HTERT RPE-1 (cell line): Measurements from ENCODE around the gene MPRIP.

Experiments
- in situ Hi-C: fragments of 300-500 bp; cut with MboI; formaldehyde crosslinking; loops from 4 replicates; pipeline ENCODE4 v1.14.3; 2020; ENCODE audit warnings: low sequenced_read_pairs

The MPRIP gene

GRCh38 chr17:17064322-17064721 is 22.1 kb downstream of the MPRIP start:
- in situ Hi-C loops: no loop called here

DNA sequence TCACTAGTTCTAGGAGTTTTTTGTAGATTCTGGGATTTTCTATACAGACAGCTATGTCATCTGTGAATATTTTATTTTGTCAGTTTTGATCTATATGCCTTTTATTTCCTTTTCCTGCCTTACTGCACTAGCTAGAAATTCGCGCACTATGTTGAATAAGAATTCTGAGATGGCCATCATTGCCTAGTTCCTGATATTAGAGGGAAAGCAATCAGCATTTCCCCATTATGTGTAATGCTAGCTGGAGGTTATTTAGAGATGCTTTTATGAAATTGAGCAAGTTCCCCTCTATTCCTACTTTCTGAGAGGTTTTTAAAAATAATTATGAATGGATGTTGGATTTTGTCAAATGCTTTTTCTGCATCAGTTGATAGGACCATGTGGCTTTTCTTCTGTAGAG is 23.8 kb downstream of the MPRIP start:
- in situ Hi-C loops: no loop called here

DNA sequence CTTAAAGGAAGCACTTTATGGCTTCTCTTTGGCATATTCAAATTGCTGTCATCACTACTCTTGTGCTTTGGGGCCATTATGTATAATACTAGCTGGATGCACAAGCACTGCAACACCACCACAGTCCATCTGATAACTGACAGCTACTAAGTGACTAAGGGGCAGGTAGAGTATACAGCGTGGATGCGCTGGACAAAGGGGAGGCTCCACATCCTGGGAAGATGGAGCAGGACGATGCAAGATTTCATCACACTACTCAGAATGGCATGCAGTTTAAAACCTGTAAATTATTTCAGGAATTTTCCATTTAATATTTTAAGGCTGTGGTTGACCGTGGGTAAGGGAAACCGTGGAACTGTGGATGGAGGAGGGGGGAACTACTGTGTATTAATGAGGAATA is 25.0 kb downstream of the MPRIP start:
- in situ Hi-C loops: no loop called here

DNA sequence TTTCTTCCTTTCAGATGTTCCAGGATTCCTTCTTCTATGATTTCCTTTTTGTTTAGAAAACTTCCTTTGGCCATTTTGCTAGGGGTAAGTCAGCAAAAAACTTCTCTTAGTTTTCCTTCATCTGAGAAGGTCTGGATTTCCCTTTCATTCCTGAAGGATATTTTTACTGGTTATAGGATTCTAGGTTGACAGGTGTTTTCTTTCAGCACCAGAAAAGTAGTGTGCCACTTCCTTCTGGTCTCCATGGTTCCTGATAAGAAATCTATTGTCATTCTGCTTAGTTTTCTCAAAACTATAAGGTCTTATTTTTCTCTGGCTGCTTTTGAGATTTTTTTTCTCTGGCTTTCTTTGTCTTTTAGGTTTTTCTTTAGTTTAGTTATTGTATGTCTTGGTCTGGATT is 27.6 kb downstream of the MPRIP start:
- in situ Hi-C loops: no loop called here

DNA sequence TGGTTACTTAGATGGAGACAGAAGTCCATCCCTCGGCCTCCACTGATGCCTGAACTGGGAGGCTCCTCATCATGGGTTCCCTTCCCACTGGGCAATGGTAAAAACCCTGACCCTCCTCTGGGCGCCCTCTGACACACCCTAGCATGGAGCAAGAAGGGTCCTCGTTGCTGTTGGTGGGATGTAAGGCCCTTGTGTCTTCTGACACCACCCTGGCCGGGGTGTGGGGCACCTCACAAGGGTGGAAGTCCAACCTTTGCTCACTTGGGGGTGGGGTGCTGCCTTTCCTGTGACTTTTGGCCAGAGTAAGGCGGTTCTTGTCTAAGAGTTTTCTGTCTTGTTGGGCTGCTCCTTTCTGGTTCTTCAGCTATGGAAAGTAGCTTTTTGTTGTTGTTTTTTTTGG is 28.7 kb downstream of the MPRIP start:
- in situ Hi-C loops: no loop called here

DNA sequence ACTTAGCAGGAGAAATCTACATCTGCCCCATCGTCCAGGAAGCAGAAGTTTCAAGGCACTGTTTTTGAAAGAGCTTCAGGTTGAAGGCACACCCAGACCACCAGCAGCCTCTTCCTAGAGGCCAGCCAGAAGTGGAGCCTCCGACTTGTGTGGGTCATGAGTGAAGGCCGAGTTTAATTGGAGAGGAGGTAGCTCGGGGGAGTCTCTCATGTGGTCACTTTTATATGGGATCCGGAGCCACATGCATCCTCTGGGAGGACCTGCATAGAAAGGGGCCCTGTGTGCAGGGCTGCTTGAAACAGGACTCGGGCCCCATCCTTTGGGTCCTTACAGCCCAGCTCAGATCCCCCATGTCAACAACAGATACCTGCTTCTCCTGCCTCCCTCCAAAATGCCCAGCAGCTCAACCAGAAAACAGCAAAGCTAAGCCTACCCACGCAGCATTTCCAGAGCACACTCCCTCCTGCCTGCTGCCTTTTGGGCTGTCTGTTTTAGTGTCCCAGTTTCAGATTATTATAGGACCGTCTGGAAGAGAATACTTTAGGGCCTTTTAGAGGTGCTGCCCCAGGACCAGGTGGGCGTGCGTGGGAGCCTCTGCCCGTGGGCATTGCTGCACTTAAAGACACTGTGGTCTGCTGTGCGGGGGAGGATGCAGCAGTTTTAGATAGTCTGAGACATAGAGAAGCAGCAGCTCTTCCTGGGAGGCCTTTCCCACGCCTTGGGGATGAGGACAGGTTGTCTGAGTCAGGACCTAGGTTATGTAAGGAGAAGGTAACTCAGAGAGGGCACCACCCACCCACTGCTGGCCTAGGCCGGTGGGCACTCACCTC is 29.5 kb downstream of the MPRIP start:
- in situ Hi-C loops: no loop called here

GRCh38 chr17:17072546-17072945 is 30.3 kb downstream of the MPRIP start:
- in situ Hi-C loops: no loop called here

DNA sequence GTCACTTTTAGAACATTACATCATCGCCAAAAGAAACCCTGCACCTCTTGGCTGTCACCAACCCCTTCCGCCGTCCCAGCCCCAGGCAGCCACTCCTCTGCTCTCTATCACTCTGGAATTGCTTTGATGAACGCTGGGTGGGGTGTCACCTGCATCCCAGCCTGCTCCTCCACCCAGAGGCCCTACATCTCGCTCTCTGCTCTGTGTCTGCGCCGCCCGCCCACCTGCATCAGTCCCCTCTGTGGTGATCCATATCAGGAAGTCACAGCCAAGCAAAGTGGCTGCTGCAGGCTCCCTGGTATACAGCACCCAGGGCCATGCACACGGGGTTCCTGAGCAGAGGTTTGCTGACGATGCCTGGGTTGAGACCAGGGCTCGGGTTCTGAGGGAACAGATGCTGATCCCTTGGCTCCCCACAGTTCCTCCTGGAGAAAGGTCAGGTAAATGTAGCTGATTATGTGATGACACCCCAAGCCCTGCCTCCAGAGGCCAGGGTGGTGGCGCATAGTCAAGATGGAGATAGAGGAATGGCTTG is 30.8 kb downstream of the MPRIP start:
- in situ Hi-C loops: no loop called here

DNA sequence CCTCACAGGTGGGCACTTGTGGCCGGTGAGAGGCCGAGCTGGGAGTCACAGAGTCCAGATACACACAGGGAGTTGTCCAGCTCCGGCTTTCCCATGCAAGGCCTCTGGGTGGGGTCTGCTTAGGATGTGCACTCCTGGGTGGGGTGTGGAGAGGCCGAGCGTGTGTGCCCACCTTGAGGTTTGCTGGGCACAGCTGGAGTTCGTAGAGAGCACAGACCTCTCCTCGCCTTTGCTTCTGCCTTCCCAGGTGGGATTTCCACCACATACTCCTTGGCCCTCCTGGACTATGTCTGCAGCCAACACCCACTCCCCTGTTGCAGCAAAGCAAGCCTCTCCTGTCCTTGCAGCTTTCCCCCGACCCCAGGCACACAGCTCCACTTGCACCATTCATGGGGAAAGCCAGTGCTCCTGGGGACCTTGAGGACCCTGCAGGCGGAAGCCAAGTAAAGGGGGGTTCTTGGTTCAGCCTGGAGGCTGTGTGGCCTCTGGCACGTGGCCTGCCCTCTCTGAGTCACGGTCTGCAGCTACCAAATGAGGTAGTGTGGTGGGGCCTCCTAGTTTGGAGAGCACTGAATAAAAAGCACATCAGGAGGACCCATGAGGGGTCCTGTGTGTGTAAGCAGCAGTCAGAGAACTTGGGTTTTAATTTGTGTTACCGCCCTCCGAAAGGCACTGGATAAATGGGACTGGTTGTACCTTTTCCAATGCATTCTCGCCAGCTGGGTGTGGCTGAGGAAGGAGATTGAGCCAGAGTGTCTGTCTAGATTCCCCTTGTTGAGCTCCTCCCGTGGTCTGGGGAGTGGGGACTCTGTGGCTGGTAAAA is 31.5 kb downstream of the MPRIP start:
- in situ Hi-C loops: no loop called here

GRCh38 chr17:17075125-17075781 is 33.0 kb downstream of the MPRIP start:
- in situ Hi-C loops: no loop called here

DNA sequence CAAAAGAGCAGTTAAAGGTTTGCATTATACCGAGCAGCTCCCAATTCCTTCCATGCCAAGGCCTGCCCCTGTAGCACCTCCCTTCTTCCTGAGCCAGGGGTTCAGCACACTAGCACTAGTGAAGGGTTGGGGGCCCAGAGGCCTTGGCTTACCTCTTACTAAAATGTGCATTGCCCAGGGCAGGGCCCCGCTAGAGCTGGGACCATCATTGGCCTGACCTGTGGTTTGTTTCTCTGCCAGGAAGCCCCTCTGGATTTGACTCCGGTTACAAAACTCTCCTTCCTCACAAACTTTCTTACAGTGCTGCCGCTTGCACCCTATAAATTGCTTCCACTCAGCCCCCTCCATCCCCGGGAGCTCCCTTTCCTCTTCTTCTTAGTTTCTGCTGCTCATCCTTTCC is 33.8 kb downstream of the MPRIP start:
- in situ Hi-C loops: no loop called here

DNA sequence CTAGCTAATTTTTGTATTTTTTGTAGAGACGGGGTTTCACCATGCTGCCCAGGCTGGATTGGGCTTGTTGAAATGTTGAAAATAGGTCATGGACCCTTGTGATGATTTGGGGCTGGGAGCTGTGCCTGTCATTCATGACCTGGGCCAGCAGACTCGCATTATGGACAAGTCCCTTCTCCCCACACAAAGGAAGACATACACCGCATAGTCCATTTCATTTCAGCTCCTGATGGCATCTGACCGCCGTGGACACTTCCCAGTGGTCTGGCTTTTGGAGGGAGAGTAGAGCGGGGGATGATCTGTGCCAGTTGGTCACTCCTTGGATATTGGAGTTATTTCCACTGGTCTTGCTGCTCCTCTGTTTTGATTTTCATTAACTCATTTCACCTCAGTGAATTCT is 34.8 kb downstream of the MPRIP start:
- in situ Hi-C loops: no loop called here

- in situ Hi-C loops: no loop called here
Observed at GRCh38 chr17:17077861-17078732, 35.8 kb downstream of the MPRIP start.

DNA sequence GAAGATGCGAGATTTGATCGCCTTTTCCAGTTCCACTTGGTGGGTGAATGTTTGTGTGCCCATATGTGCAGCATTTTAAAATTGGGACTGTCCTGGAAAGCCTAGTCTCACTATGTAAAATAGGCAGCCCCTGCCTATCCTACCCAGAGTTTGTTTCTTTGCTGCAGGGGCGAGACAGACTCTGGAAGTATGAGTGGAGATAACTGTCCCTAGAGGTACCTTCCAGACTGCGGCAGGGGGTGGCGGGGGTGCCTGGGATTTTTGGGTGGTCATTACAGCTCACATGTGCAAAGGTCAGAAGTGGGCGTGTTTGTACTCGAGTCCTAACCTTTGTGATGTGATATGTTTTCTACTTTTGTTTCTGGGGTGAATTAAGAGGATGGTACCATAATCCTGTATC is 36.6 kb downstream of the MPRIP start:
- in situ Hi-C loops: no loop called here

GRCh38 chr17:17079336-17079735 is 37.1 kb downstream of the MPRIP start:
- in situ Hi-C loops: no loop called here

- in situ Hi-C loops: no loop called here
Observed at GRCh38 chr17:17079761-17080160, 37.5 kb downstream of the MPRIP start.

- in situ Hi-C loops: no loop called here
Observed at GRCh38 chr17:17080181-17080631, 37.9 kb downstream of the MPRIP start.

DNA sequence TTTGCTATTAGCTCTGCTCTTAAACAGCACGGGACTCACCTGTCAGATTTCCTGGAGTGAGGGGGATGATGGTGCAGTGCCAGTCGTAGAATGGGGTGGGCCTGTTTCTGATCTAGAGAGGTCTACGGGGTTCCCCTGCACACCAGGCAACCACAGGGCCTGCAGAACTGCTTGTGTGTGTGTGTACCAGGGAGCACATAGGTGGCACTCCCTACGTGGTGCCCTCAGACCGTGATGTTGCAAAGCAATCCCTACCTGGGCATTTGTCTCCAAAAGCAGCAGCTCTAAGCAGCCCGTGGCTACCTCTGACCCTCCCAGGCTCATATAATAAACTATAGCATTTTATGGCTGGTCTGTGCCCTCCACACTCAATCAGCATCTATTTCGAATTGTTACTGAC is 38.5 kb downstream of the MPRIP start:
- in situ Hi-C loops: no loop called here

DNA sequence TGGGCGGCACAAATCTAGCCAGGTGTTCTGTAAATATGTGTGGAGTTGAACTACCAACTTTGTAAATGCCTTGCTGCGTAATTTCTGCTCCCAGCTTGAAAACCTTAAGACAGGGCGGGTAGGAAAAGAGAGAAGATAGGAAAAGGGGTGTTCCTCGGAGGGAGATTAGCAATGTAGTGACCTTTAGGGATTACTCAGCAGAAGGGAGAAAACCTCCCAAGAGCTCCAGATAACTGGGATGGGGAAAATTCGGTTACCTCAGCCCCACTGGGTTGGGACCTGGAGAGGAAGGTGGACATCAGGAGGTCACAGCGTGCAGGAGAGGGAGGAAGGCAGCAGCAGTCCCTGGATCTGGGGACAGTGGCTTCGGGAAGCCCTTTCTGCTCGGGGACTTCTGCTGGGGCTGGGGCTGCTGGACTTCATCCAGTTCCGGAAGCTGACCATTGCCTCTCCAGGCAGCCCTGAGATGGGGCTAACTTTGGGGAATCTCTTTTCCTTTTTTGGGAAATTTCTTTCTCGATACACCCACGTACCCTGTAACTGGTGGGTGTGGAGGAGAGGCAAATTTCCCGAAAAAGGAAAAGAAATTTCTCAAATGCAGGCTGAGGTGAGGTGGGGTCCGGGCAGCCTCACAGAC is 39.2 kb downstream of the MPRIP start:
- in situ Hi-C loops: no loop called here

- in situ Hi-C loops: no loop called here
Observed at GRCh38 chr17:17082878-17083277, 40.6 kb downstream of the MPRIP start.
